Endodermal cell (in vitro differentiated cells): ENCODE data around the gene KCNIP3. TPM values are rescaled to one million over a fixed set of nuclear protein-coding genes. Genes with fewer than 3 reads are reported as not detected.
A peak's percentile ranks its signal among the peaks of the same experiment; 100 is the strongest.

Source experiments
- DNase-seq: peaks from one replicate; pipeline ENCODE4 v3.0.0-alpha.2; 2017
- H3K27ac ChIP-seq: 2 replicates; pipeline ENCODE4 v1.5.1; 2013; ENCODE audit warnings: mild to moderate bottlenecking, low read depth, low read length, moderate library complexity
- H3K27me3 ChIP-seq: 2 replicates; pipeline ENCODE4 v1.6.1; 2013; ENCODE audit warnings: mild to moderate bottlenecking, low read length, moderate library complexity; ENCODE audit not compliant: insufficient read depth, control insufficient read depth, poor library complexity, severe bottlenecking
- H3K36me3 ChIP-seq: 2 replicates; pipeline ENCODE4 v1.7.0; 2013; ENCODE audit warnings: mild to moderate bottlenecking, low read length, moderate library complexity; ENCODE audit not compliant: control insufficient read depth, insufficient read depth
- H3K4me1 ChIP-seq: one replicate; pipeline ENCODE4 v1.7.0; 2013; ENCODE audit warnings: low read length; ENCODE audit not compliant: control insufficient read depth, insufficient read depth
- H3K4me3 ChIP-seq: 2 replicates; pipeline ENCODE4 v1.5.1; 2013; ENCODE audit warnings: mild to moderate bottlenecking, low read length, moderate library complexity
- H3K9ac ChIP-seq: 2 replicates; pipeline ENCODE4 v1.6.1; 2013; ENCODE audit warnings: mild to moderate bottlenecking, low read length, moderate library complexity; ENCODE audit not compliant: poor library complexity, severe bottlenecking; ENCODE audit errors: extremely low read depth
- H3K9me3 ChIP-seq: 2 replicates; pipeline ENCODE4 v1.6.1; 2013; ENCODE audit warnings: mild to moderate bottlenecking, low read length, moderate library complexity; ENCODE audit not compliant: control insufficient read depth
- H3K27ac Mint-ChIP-seq: 2 replicates; pipeline ENCODE4 v1.8.0; 2020; ENCODE audit warnings: mixed read lengths
- H3K27me3 Mint-ChIP-seq: 2 replicates; pipeline ENCODE4 v1.8.0; 2021; ENCODE audit warnings: mild to moderate bottlenecking, mixed read lengths; ENCODE audit not compliant: insufficient read depth
- H3K36me3 Mint-ChIP-seq: 2 replicates; pipeline ENCODE4 v1.8.0; 2020; ENCODE audit warnings: low read depth, mixed read lengths
- H3K4me1 Mint-ChIP-seq: 2 replicates; pipeline ENCODE4 v1.8.0; 2020; ENCODE audit warnings: mixed read lengths
- H3K4me3 Mint-ChIP-seq: 2 replicates; pipeline ENCODE4 v1.8.0; 2020; ENCODE audit warnings: mild to moderate bottlenecking, moderate library complexity, mixed read lengths
- H3K9me3 Mint-ChIP-seq: 2 replicates; pipeline ENCODE4 v1.8.0; 2020; ENCODE audit warnings: mild to moderate bottlenecking, mixed read lengths
- WGBS, 2 experiments: methylation state at CpG; one replicate each; pipeline versions ENCODE4 v1.1.5 to v1.1.7; 2013; ENCODE audit warnings: missing lambda C conversion rate in 2 of 2, mixed read lengths in 1 of 2; ENCODE audit not compliant: insufficient coverage in 1 of 2, insufficient read length in 1 of 2; 5-methylcytosine and 5-hydroxymethylcytosine counted together
- total RNA-seq, 2 donors: library from RNA; stranded (reverse); fragmentation: NEBNext Ultra II Directional in 1 of 2; extraction: Animal tissue kit (Norgen Biotek cat#: 25700) in 1 of 2; gene quantifications; 2 replicates in 1 of 2; 3 replicates in 1 of 2; pipeline ENCODE4 v1.2.1, GENCODE V29; 2021
- TF ChIP-seq, protein P1 (sequence below): fragments of 200-600 bp; sonication (generic); conservative IDR thresholded peaks from 2 replicates; pipeline ENCODE4 v1.5.0; 2021; ENCODE audit warnings: antibody characterized with exemption, mild to moderate bottlenecking

The KCNIP3 gene
- total RNA-seq, 2 donors from 2014 or later: 0.26 to 1.3 TPM

DNA sequence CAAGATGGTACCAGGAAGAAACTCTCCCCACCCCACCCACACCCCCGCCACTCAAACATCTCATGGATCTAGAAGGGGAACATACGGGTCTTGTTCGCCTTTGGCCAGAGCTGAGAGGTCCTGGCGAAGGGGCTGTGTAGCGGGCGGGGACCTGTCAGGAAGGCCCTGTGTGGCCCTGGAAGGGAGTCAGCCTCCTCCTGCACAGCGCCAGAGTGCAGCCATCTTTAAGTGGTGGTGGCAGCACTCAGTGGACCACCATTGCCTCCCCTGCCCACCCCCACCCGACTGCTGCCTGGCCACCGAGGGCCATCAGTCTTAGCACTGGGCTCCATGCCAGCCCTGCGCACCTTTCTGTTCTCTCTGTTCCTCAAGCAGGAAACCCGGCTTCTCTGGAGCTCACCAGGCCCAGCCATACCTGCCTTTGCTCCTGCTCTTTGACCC lies 93.8 kb downstream of the KCNIP3 start:
- peak; percentile 33 for DNase-seq
- H3K9ac ChIP-seq: no peak overlapping the region
- Mint-ChIP-seq H3K9me3 (no peaks in the 10 kb centered on the region), H3K27ac (no peak overlapping the region), H3K4me1 (peaks cover 2% of the 10 kb centered on the region), H3K27me3 (peaks cover 38% of the 10 kb centered on the region), H3K36me3 (no peaks in the 10 kb centered on the region), H3K4me3 (no peak overlapping the region)
- no peak overlapping the region for H3K4me3 ChIP-seq
- no peaks in the 10 kb centered on the region for H3K27me3 ChIP-seq
- WGBS, 2 experiments: 82 to 85% methylated on average over 3 to 11 of the region's 11 CpGs
- H3K9me3 ChIP-seq: no peaks in the 10 kb centered on the region
- TF ChIP-seq, protein P1, sequence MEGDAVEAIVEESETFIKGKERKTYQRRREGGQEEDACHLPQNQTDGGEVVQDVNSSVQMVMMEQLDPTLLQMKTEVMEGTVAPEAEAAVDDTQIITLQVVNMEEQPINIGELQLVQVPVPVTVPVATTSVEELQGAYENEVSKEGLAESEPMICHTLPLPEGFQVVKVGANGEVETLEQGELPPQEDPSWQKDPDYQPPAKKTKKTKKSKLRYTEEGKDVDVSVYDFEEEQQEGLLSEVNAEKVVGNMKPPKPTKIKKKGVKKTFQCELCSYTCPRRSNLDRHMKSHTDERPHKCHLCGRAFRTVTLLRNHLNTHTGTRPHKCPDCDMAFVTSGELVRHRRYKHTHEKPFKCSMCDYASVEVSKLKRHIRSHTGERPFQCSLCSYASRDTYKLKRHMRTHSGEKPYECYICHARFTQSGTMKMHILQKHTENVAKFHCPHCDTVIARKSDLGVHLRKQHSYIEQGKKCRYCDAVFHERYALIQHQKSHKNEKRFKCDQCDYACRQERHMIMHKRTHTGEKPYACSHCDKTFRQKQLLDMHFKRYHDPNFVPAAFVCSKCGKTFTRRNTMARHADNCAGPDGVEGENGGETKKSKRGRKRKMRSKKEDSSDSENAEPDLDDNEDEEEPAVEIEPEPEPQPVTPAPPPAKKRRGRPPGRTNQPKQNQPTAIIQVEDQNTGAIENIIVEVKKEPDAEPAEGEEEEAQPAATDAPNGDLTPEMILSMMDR: no peak
- no peaks in the 10 kb centered on the region for H3K36me3 ChIP-seq
- no peaks in the 10 kb centered on the region for H3K4me1 ChIP-seq
- no peak overlapping the region for H3K27ac ChIP-seq

GRCh38 chr2:95391641-95392310 lies 94.6 kb downstream of the KCNIP3 start:
- Histone ChIP-seq H3K27ac (no peak overlapping the region), H3K27me3 (no peaks in the 10 kb centered on the region), H3K9ac (no peak overlapping the region), H3K4me1 (no peaks in the 10 kb centered on the region), H3K4me3 (no peak overlapping the region), H3K9me3 (no peaks in the 10 kb centered on the region), H3K36me3 (no peaks in the 10 kb centered on the region)
- 82 to 87% methylated on average over 4 to 8 of the region's 8 CpGs for WGBS, 2 experiments
- Mint-ChIP-seq H3K36me3 (no peaks in the 10 kb centered on the region), H3K27me3 (peaks cover 46% of the 10 kb centered on the region), H3K27ac (no peak overlapping the region), H3K4me3 (no peak overlapping the region), H3K9me3 (no peaks in the 10 kb centered on the region), H3K4me1 (peaks cover 2% of the 10 kb centered on the region)
- peak; percentile 33 for DNase-seq
- TF ChIP-seq, protein P1: no peak

GRCh38 chr2:95392320-95392719 lies 95.2 kb downstream of the KCNIP3 start:
- Mint-ChIP-seq H3K36me3 (no peaks in the 10 kb centered on the region), H3K27me3 (peaks cover 50% of the 10 kb centered on the region), H3K4me1 (peaks cover 2% of the 10 kb centered on the region), H3K9me3 (no peaks in the 10 kb centered on the region), H3K4me3 (no peak overlapping the region), H3K27ac (no peak overlapping the region)
- H3K4me1 ChIP-seq: no peaks in the 10 kb centered on the region
- H3K4me3 ChIP-seq: no peak overlapping the region
- WGBS, 2 experiments: 93 to 96% methylated on average over 4 to 6 of the region's 6 CpGs
- DNase-seq: no peak
- H3K27me3 ChIP-seq: no peaks in the 10 kb centered on the region
- TF ChIP-seq, protein P1: no peak
- no peak overlapping the region for H3K27ac ChIP-seq
- no peak overlapping the region for H3K9ac ChIP-seq
- no peaks in the 10 kb centered on the region for H3K9me3 ChIP-seq
- H3K36me3 ChIP-seq: no peaks in the 10 kb centered on the region
